ENCODE results near the gene PDLIM1. TPM values are rescaled to one million over a fixed set of nuclear protein-coding genes. Genes with fewer than 3 reads are reported as not detected.

PDLIM1 gene
- total and polyA plus RNA-seq, 2 experiments from 2014 or later, result 75.7 to 335 TPM

- no peak overlapping the region for H3K4me3 ChIP-seq
- peaks cover 3% of the 10 kb centered on the region for H3K4me1 ChIP-seq (ENCODE audit: low read depth)
- no peak for TF ChIP-seq CTCF (IDR thresholded peaks at IDR 0.05; ENCODE audit: low read depth, low read length)
- no peak for DNase-seq (ENCODE audit: low read depth in 1 of 2, low spot score in 1 of 2)
- H3K27me3 ChIP-seq, result no peaks in the 10 kb centered on the region
- no peak overlapping the region for H3K27ac ChIP-seq
- H3K9me3 ChIP-seq (ENCODE audit: low read depth), result no peaks in the 10 kb centered on the region
- H3K36me3 ChIP-seq, result no peaks in the 10 kb centered on the region
Observed at GRCh38 chr10:95187617-95188016, 103.2 kb downstream of the PDLIM1 start.

Other genes starting within 250 kb of the PDLIM1 start
- 1.5 and 2.8 TPM in 2 replicates for gene CYP2C8, start 221.5 kb downstream of the PDLIM1 start, total RNA-seq
- 0.99 and 1.3 TPM in 2 replicates for gene CYP2C8, start 221.5 kb downstream of the PDLIM1 start, polyA plus RNA-seq
- gene ACSM6, start 96.8 kb downstream of the PDLIM1 start, total RNA-seq, result not detected in 2 replicates
- 0.16 TPM in 1 of 2 replicates, not detected in the other for gene ACSM6, start 96.8 kb downstream of the PDLIM1 start, polyA plus RNA-seq